Lower leg skin (tissue), 4 donors: ENCODE measurements around the gene DGAT2L6. TPM values are rescaled to one million over a fixed set of nuclear protein-coding genes. Genes with fewer than 3 reads are reported as not detected.

Experiments
- DNase-seq, 2 donors: peaks; one replicate each; pipeline ENCODE4 v3.0.0-alpha.2; 2019; ENCODE audit warnings: low spot score in 2 of 2
- H3K4me3 ChIP-seq: fragments of 200-600 bp; sonication (generic); 2 replicates; pipeline ENCODE4 v1.5.1; 2017; ENCODE audit warnings: mild to moderate bottlenecking, low read depth; ENCODE audit not compliant: poor library complexity, severe bottlenecking
- CTCF ChIP-seq, 3 donors: fragments of 450-650 bp; IDR thresholded peaks; one replicate each; pipeline ENCODE4 v1.5.1; 2016; ENCODE audit warnings: antibody characterized with exemption in 3 of 3, mild to moderate bottlenecking in 3 of 3, moderate library complexity in 2 of 3
- POLR2A ChIP-seq, 2 donors: fragments of 450-650 bp; IDR thresholded peaks; one replicate each; pipeline ENCODE4 v1.6.1; 2016 to 2017; ENCODE audit warnings: antibody characterized with exemption in 2 of 2, mild to moderate bottlenecking in 1 of 2, moderate library complexity in 1 of 2
- WGBS, 2 donors: methylation state at CpG; one replicate each; pipeline ENCODE4 v1.1.5; 2018; 5-methylcytosine and 5-hydroxymethylcytosine counted together
- intact Hi-C: fragments of 100-400 bp; cut with DNase I; formaldehyde crosslinking; loops from one replicate; pipeline ENCODE4 v1.15.0; 2023; ENCODE audit warnings: low total_unique reads
- total RNA-seq, 4 donors: library from RNA; depleted of rRNA; stranded (reverse); fragments of >200 nt; gene quantifications; one replicate each; pipeline ENCODE4 v1.1.0, GENCODE V29; 2016

The DGAT2L6 gene
- total RNA-seq: 10 to 100 TPM in 2 of 4 donors, 1 to 10 TPM in 1, under 1 TPM in 1; 0.42 to 24.9 (median 12.3) TPM

DNA sequence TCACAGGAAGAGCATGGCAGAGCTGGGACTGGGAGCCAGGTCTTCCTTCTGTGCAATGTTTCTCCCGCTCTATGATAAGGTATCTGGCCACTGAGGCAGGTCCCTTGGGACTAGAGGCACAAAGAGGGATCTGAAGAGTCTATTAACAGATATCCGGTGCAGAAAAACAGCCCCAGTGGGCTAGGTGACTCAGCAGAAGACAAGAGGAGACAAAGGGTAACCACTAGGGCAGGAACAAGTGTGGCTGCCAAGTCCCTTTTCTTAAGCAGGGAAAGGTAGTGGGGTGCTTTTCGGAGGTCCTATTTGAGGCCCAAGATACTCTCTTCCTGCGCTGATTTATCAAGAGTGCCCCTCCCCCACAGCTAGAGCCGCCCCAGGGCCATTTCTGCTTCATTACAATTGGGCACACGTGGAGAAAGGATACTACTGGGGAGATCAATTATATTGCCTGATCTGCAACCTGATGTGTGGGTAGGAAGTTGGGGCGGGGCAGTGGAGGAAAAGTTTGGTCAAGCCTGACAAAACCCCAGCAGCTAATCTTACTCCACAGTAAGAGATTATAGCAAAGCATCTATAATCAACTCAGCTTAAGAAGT lies at the start of gene DGAT2L6:
DGAT2L6 (plus strand) TSS at position 546 of the 596 bp plus-strand sequence. CDS start 100 bp downstream, outside the sequence.
- no peak for DNase-seq
- TF ChIP-seq POLR2A (IDR thresholded peaks at IDR 0.05) (no peak), CTCF (IDR thresholded peaks at IDR 0.05) (no peak)
- 66 to 81% methylated on average over 6 to 7 of the region's 7 CpGs for WGBS, 2 donors
- intact Hi-C loops: no loop called here
- no peak within 1 kb of the TSS for H3K4me3 ChIP-seq

DNA sequence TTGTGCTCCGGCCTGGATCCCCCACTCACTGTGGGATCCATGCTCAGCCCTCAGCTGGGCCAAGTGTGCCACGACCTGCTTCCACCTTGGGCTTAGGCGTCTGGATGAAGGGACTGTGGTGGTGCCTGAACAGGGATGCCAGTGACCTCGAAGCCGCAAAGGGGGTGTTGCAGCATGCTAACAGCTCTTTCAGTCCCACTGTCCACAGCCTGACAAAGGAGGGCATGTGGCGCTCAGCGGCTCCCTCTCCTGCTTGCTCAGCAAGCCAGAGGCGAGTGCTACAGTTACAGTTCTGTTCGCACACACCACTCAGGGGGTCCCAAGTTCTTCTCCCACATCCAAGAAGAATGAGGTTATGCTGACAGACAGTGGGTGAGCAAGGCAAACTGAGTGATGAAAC lies 49.2 kb upstream of the DGAT2L6 start:
- DNase-seq: no peak
- intact Hi-C loops: no loop called here
- 78 to 88% methylated on average over 5 to 9 of the region's 9 CpGs for WGBS, 2 donors
- no peak for TF ChIP-seq CTCF (IDR thresholded peaks at IDR 0.05)
- TF ChIP-seq POLR2A (IDR thresholded peaks at IDR 0.05): no peak
- no peak overlapping the region for H3K4me3 ChIP-seq

- intact Hi-C loops: no loop called here
- no peak for DNase-seq
- 22 to 24% methylated on average over 1 of the region's 1 CpG for WGBS, 2 donors
- H3K4me3 ChIP-seq: no peak overlapping the region
- TF ChIP-seq CTCF (IDR thresholded peaks at IDR 0.05) (no peak), POLR2A (IDR thresholded peaks at IDR 0.05) (no peak)
Observed at GRCh38 chrX:70129816-70130215, 47.5 kb upstream of the DGAT2L6 start.

DNA sequence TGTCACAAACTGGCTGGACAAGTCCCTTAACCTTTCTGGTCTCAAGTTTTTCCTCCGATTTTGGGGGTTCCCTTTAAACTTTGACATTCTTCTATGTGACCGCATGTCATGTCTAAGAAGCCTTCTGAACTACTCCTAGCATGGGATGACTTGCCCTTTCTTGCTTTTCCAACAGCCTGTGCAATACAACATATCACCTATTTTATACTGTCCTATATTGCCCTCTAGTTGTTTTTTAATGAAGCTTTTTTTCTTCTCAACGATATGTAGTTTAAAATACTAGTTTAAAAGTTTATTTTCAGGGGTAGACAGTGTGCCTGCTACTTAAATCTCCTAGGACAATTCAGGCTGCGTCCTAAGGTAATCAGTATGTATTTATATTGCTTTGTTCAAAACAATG lies 45.1 kb upstream of the DGAT2L6 start:
- TF ChIP-seq CTCF (IDR thresholded peaks at IDR 0.05) (no peak), POLR2A (IDR thresholded peaks at IDR 0.05) (no peak)
- no peak for DNase-seq
- 34 to 49% methylated on average over 4 of the region's 4 CpGs for WGBS, 2 donors
- intact Hi-C loops: no loop called here
- no peak overlapping the region for H3K4me3 ChIP-seq

GRCh38 chrX:70132877-70133302 lies 44.4 kb upstream of the DGAT2L6 start:
- DNase-seq: no peak
- peak overlapping the region; percentile 50 for H3K4me3 ChIP-seq
- 0 to 40% methylated on average over 7 to 8 of the region's 8 CpGs for WGBS, 2 donors
- intact Hi-C loops: no loop called here
- TF ChIP-seq POLR2A (IDR thresholded peaks at IDR 0.05): no peak
- TF ChIP-seq CTCF (IDR thresholded peaks at IDR 0.05): no peak
